GM20000 (cell line): ENCODE measurements around the gene PROKR2.

Experiments used
- DNase-seq: peaks from one replicate; pipeline ENCODE4 v3.0.0; 2012; ENCODE audit warnings: low spot score
- TF ChIP-seq, protein P1 (sequence below): IDR thresholded peaks from 2 replicates; pipeline ENCODE4 v1.5.1; 2012; ENCODE audit warnings: mild to moderate bottlenecking, control low read depth; ENCODE audit errors: extremely low read depth, missing control alignments

The PROKR2 gene

DNA sequence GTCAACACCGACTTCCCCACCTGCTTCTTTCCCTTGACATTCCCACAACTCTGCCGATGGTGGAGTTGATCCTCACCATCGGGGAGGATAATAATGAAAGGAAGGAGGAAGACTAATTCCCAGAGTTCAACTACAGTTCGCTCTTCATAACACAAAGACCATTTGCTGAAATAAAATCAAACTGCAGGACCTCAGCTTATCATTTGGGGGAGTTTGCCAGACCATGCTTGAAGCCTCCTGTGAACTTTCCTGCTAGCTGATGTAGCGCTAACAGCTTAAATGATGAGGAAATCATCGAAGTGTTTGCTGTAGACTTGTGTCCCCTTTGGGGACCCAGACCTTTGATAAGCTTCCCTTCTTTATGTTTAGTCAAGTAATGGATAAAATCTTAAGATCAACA lies 26.2 kb downstream of the PROKR2 start:
- no peak for DNase-seq
- TF ChIP-seq, protein P1, sequence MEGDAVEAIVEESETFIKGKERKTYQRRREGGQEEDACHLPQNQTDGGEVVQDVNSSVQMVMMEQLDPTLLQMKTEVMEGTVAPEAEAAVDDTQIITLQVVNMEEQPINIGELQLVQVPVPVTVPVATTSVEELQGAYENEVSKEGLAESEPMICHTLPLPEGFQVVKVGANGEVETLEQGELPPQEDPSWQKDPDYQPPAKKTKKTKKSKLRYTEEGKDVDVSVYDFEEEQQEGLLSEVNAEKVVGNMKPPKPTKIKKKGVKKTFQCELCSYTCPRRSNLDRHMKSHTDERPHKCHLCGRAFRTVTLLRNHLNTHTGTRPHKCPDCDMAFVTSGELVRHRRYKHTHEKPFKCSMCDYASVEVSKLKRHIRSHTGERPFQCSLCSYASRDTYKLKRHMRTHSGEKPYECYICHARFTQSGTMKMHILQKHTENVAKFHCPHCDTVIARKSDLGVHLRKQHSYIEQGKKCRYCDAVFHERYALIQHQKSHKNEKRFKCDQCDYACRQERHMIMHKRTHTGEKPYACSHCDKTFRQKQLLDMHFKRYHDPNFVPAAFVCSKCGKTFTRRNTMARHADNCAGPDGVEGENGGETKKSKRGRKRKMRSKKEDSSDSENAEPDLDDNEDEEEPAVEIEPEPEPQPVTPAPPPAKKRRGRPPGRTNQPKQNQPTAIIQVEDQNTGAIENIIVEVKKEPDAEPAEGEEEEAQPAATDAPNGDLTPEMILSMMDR, result no peak

DNA sequence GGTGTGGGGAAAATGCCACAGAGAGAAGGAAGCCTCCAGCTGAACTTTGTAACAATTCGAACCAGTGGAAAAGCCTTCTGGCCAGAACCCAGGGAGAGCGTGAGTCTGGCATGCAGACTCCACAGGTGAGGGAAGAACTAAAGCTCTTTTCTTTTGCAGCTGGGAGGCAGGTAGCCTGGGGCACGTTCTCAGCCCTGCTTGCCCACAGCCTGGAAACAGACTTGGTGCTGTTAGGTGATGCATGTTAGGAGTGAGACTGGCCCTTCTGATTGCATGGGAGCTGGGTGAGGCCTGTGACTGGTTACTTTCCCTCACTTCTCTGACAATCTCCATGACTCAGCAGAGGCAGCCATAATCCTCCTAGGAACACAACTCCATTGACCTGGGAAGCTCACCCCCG lies 34.2 kb downstream of the PROKR2 start:
- DNase-seq, result no peak
- TF ChIP-seq, protein P1, result no peak

DNA sequence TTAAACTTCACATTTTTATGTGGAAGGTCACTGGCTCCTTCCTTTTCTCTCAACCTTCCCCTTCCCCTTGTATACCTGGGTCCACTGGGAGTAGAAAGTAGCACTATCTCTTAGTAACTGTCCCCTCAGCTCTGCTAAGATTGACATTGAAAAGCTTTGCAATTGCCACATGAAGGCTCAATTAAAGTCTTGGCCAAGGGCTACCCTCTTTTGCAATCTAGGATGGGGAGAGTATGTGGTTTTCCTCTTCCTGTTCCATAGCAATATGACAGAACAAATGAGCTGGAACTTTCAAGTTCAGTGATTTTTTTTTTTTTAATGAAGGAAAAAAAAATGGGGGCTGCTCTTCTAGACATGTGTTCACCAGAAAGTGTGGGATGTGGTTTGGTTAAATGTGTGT lies 37.1 kb downstream of the PROKR2 start:
- DNase-seq, result no peak

DNA sequence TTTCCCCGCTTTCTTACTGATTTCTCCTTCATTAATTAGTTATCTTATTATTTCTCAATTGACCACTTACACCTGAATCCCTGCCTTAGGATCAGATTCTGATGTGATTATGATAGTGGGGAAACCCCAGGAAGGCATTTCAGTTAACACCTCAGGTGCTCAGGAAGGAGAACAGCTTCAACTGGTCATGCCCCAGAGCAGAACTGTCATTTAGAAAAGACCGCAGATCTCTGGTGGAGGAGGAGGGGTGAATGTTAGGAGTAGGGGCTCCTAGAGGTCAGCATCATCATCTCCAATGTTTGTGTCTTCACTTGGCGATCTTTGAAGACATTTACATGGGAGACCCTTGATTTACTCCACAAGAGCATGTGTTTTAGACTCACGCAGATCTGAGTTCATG lies 44.5 kb downstream of the PROKR2 start:
- TF ChIP-seq, protein P1, result no peak
- DNase-seq, result no peak

More for the DNA sequence above, 37.1 kb downstream of the PROKR2 start:
- TF ChIP-seq, protein P1, result no peak

DNA sequence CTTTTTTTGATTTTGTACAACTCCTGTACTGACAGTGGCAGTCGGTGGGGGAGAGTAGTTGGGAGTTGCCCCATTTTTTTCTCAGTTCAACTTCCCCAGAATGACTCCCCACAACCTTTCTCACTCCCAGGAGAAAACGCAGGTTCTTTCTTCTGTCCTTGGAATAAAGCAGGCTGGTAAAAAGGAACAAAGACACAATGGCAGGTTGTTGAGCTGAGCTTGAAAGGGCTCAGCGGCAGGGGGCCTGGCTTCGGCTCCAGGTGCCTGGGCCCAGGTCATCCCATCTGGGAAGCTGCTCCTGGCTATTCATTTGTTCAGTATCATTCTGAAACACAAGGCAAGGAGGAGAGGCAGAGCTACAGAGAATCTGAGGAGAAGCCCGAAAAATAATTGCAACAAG lies 46.2 kb downstream of the PROKR2 start:
- TF ChIP-seq, protein P1, result no peak
- DNase-seq, result no peak

DNA sequence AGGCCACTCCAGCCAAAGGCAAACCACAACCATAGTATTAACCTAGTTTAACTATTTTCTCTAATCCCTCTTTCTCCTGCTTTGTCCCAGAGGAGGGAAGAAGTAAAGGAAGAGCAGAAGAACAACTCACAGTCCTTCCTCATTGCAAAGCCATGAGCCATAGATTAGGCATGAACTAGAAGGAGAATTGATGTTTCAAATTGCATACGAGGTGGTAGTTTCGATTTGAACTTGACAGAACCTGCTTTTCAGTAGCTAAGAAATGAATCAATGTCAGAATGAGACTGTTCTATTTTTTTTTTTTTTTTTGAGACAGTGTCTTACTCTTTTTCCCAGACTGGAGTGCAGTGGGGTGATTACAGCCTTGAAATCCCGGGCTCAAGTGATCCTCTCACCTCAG lies 48.3 kb downstream of the PROKR2 start:
- no peak for DNase-seq
- TF ChIP-seq, protein P1, result no peak

DNA sequence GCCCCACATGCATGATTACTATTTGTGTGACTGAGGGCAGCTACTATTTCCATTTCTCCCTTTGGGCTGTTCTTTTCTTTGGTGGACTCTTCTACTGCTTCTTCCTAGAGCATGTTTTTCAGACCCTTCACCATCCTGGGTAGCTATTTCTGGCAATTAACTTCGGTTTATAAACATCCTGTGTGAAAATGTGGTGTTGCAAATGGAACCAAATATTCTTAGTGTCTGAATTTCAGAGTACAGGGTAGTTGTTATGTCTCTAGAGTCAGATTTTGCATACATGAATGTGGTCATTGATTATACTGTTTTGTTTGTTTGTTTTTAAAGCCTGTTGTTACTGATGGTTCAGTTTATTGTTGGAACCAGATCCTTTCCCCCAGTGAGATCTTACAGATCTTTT lies 49.7 kb downstream of the PROKR2 start:
- DNase-seq, result no peak
- TF ChIP-seq, protein P1, result no peak
